K562 (cell line): ENCODE results near the gene PDE9A. TPM values are rescaled to one million over a fixed set of nuclear protein-coding genes. Genes with fewer than 3 reads are reported as not detected.

Source experiments
- ATAC-seq: fragments of 200-7000 bp; cut with Tn5 transposase; 3 replicates; pipeline ENCODE4 v1.9.1; 2020; ENCODE audit warnings: moderate library complexity
- BruUV-seq: library from RNA; stranded (reverse); fragments of 400-500 nt; replicated peaks from 2 replicates; lab custom pipeline; 2021; lab: Mats Ljungman, UMichigan
- CTCF ChIA-PET: fragments of 300-600 bp; formaldehyde crosslinking; extraction: SDS; loops from one replicate; lab custom pipeline; 2021; ENCODE audit warnings: low intra/inter-chr PET ratio; lab: Yijun Ruan, JAX
- POLR2A ChIA-PET: fragments of 300-600, 350-650 bp; sonication (Branson Sonifier 250); formaldehyde crosslinking; extraction: SDS; loops from one replicate; lab custom pipeline; 2021; ENCODE audit warnings: antibody characterized with exemption, inconsistent platforms; lab: Yijun Ruan, JAX
- DNase-seq, 4 experiments: peaks; one replicate each; pipeline versions ENCODE4 v3.0.0 to v3.0.0-alpha.2; 2011 to 2018; ENCODE audit warnings: low spot score in 3 of 4, mixed read lengths in 3 of 4; ENCODE audit errors: extremely low read depth in 1 of 4
- FAIRE-seq: peaks from 2 replicates; lab custom pipeline; 2011; peaks lifted over from hg19 to GRCh38; lab: Jason Lieb, UNC
- H2AFZ ChIP-seq: 2 replicates; pipeline ENCODE4 v1.6.0; 2011; ENCODE audit warnings: low read depth, low read length, control low read depth, inconsistent platforms
- H3K27ac ChIP-seq: fragments of 200-600 bp; 3 replicates; pipeline ENCODE4 v1.8.0; 2011; ENCODE audit warnings: low read depth, mild to moderate bottlenecking, control low read depth, inconsistent platforms, low read length, moderate library complexity, mixed read lengths; ENCODE audit errors: extremely low read depth
- H3K27me3 ChIP-seq, 2 experiments: fragments of 300-600 bp in 1 of 2; 2 replicates in 1 of 2; 3 replicates in 1 of 2; pipeline versions ENCODE4 v1.6.0 to v1.8.0; 2011; ENCODE audit warnings: inconsistent platforms in 2 of 2, low read length in 2 of 2, mild to moderate bottlenecking in 1 of 2, mixed read lengths in 1 of 2, moderate library complexity in 1 of 2; ENCODE audit not compliant: control insufficient read depth in 2 of 2, insufficient read depth in 2 of 2
- H3K36me3 ChIP-seq: fragments of 300-600 bp; 3 replicates; pipeline ENCODE4 v1.8.0; 2011; ENCODE audit warnings: mild to moderate bottlenecking, low read length, inconsistent platforms; ENCODE audit not compliant: control insufficient read depth, insufficient read depth
- H3K4me1 ChIP-seq, 2 experiments: fragments of 200-600 bp in 1 of 2; replicated peaks in 1 of 2; 2 replicates in 1 of 2; 3 replicates in 1 of 2; pipeline versions ENCODE4 v1.5.1 to v1.8.0; 2011; ENCODE audit warnings: inconsistent platforms in 2 of 2, low read length in 2 of 2, mild to moderate bottlenecking in 1 of 2, mixed read lengths in 1 of 2, moderate library complexity in 1 of 2; ENCODE audit not compliant: control insufficient read depth in 2 of 2, insufficient read depth in 2 of 2
- H3K4me2 ChIP-seq: 2 replicates; pipeline ENCODE4 v1.6.1; 2011; ENCODE audit warnings: low read length, control low read depth, inconsistent platforms, mixed read lengths; ENCODE audit not compliant: insufficient read depth
- H3K4me3 ChIP-seq: fragments of 200-600 bp; sonication (generic), shearing (Covaris generic); 2 replicates; pipeline ENCODE4 v1.5.1; 2016; ENCODE audit warnings: control low read depth, inconsistent platforms
- H3K79me2 ChIP-seq: fragments of 200-600 bp; 3 replicates; pipeline ENCODE4 v1.8.0; 2011; ENCODE audit warnings: low read length, inconsistent platforms; ENCODE audit not compliant: control insufficient read depth, insufficient read depth
- H3K9ac ChIP-seq, 2 experiments: 2 replicates each; pipeline versions ENCODE4 v1.6.0 to v1.6.1; 2011; ENCODE audit warnings: low read depth in 2 of 2, low read length in 2 of 2, control low read depth in 1 of 2, inconsistent platforms in 1 of 2, mild to moderate bottlenecking in 1 of 2, mixed read lengths in 1 of 2; ENCODE audit not compliant: insufficient read depth in 1 of 2
- H3K9me1 ChIP-seq: one replicate; pipeline ENCODE4 v1.6.0; 2011; ENCODE audit warnings: inconsistent platforms, mild to moderate bottlenecking, low read length, moderate library complexity; ENCODE audit not compliant: control insufficient read depth, insufficient read depth
- H3K9me3 ChIP-seq: replicated peaks from 2 replicates; pipeline ENCODE4 v1.5.1; 2011; ENCODE audit warnings: low read depth, low read length, inconsistent platforms; ENCODE audit not compliant: control insufficient read depth, insufficient read depth
- H4K20me1 ChIP-seq: replicated peaks from 2 replicates; pipeline ENCODE4 v1.6.1; 2011; ENCODE audit warnings: low read length, inconsistent platforms, mixed read lengths; ENCODE audit not compliant: control insufficient read depth, insufficient read depth
- HMG20B ChIP-seq: fragments of 250-450 bp; sonication (Bioruptor Pico); IDR thresholded peaks from 2 replicates; pipeline ENCODE4 v1.5.0; 2021; ENCODE audit warnings: mild to moderate bottlenecking
- LEF1 ChIP-seq: fragments of 450-650 bp; IDR thresholded peaks from 2 replicates; pipeline ENCODE4 v1.6.1; 2016; ENCODE audit warnings: mild to moderate bottlenecking
- MTF1 ChIP-seq: fragments of 250-450 bp; sonication (Bioruptor Pico); IDR thresholded peaks from 2 replicates; pipeline ENCODE4 v1.9.0; 2021; ENCODE audit warnings: moderate library complexity, mild to moderate bottlenecking, inconsistent platforms, borderline replicate concordance
- PURB ChIP-seq: sonication (generic); formaldehyde crosslinking; IDR thresholded peaks from 2 replicates; pipeline ENCODE4 v1.9.0; 2021; ENCODE audit warnings: low read depth, mild to moderate bottlenecking, missing genetic modification reagents
- SMARCA4 ChIP-seq: fragments of 450-650 bp; IDR thresholded peaks from 2 replicates; pipeline ENCODE4 v1.6.1; 2016
- WGBS: fragments of 100-300 bp; shearing (Covaris generic); methylation state at CpG from one replicate; pipeline ENCODE4 v1.1.6; 2016; ENCODE audit warnings: low coverage, mixed read lengths; ENCODE audit not compliant: insufficient coverage; ENCODE audit errors: missing lambda C conversion rate; 5-methylcytosine and 5-hydroxymethylcytosine counted together
- in situ Hi-C: fragments of 300-500 bp; cut with MboI; formaldehyde crosslinking; loops from 4 replicates; pipeline ENCODE4 v1.15.0; 2018; ENCODE audit warnings: inconsistent platforms, mixed read lengths
- intact Hi-C: fragments of 100-400 bp; cut with micrococcal nuclease; formaldehyde crosslinking; loops from 2 replicates; pipeline ENCODE4 v1.14.2; 2022
- polyA plus RNA-seq, 8 experiments: library from polyadenylated mRNA; depleted of rRNA in 4 of 8; stranded (reverse) in 5 of 8; unstranded in 3 of 8; fragments of >200 nt; fragmentation: Nextera tagmentation in 2 of 8; fragmentation: Illumina TruSeq in 1 of 8; extraction: Ambion mirVana in 2 of 8; extraction: Trizol in 1 of 8; gene quantifications; 2 replicates each; pipeline versions ENCODE4 v1.2.1 to v1.2.3, GENCODE V29; 2011 to 2014; ENCODE audit warnings: inconsistent platforms in 1 of 8, missing spikeins in 1 of 8
- total RNA-seq, 7 experiments: library from RNA; depleted of rRNA in 6 of 7; stranded (reverse); fragments of >200 nt in 6 of 7; fragmentation: Illumina TruSeq in 2 of 7; extraction: Trizol in 2 of 7; gene quantifications; 2 replicates each; pipeline versions ENCODE4 v1.2.1 to v1.2.3, GENCODE V29; 2011 to 2021; ENCODE audit warnings: low replicate concordance in 1 of 7
- TF ChIP-seq, protein P1 (sequence below): fragments of 250-450 bp; sonication (Bioruptor Pico); IDR thresholded peaks from 2 replicates; pipeline ENCODE4 v1.5.0; 2021
- TF ChIP-seq, protein P2 (sequence below), 2 experiments: fragments of 150-350 bp in 1 of 2; IDR thresholded peaks; 2 replicates each; pipeline ENCODE4 v1.6.1; 2012 to 2016; ENCODE audit warnings: low read depth in 2 of 2, low read length in 2 of 2, mild to moderate bottlenecking in 1 of 2, moderate library complexity in 1 of 2
- TF ChIP-seq, protein P3 (sequence below): sonication (generic); formaldehyde crosslinking; IDR thresholded peaks from 2 replicates; pipeline ENCODE4 v1.4.0; 2020; ENCODE audit warnings: mild to moderate bottlenecking, missing genetic modification reagents
- TF ChIP-seq, protein P4 (sequence below): fragments of 450-650 bp; conservative IDR thresholded peaks from 2 replicates; pipeline ENCODE4 v1.6.1; 2016; ENCODE audit warnings: missing genetic modification characterization, low read depth, mild to moderate bottlenecking, missing compliant biosample characterization, moderate library complexity

PDE9A gene
- total and polyA plus RNA-seq, 9 of the 15 experiments (the other 6 are each of a cell fraction or from before 2014, with no cell fraction given) = 0.07 to 0.27 TPM; not detected in 7

DNA sequence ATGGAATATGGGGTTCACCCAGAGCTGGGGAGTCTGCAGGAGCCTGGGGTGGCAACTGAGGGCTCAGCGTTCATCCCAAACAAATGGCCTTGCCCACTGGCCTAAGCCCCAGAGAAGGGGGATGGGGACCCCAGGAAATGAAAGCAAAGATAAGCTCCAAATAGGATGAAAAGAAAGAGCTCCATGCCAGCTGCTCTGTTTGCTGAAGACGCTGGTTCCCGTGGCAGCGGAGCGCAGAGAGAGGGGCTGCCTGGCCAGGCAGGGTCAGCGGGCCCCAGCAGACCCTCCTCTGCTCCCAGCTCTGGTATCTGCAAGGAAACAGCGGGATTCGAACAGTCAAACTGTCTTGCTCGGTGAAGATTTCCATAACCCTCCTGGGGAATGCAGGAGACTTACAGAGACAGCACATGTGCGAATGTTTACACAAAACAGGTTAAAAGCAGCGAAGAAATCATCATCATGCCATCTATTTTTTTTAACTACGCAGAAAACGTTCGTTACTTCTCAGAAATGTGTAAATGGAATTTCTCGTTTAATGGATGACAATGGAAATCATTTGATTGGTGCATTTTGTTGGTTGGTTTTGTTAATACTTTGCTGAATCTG lies 94.4 kb downstream of the PDE9A start:
- CTCF ChIA-PET = no interaction called here

More for the DNA sequence above, 94.4 kb downstream of the PDE9A start:
- POLR2A ChIA-PET = interaction anchor here (0.6 to 2.5 kb wide), 5 partner anchors 8 to 181 kb away, joined by 3 to 9 read pairs (median 4); no protein-coding TSS in a partner anchor
- FAIRE-seq (no peak), DNase-seq (no peak), ATAC-seq (no peak)
- H3K9me3 ChIP-seq = no peaks in the 10 kb centered on the region
- H3K4me1 ChIP-seq = 0 out of 5 replicates have a peak, but pooled peaks cover 0 to 3% of the 10 kb centered on the region in 2 experiments
- no peak overlapping the region for H3K4me3 ChIP-seq
- WGBS = 1% methylated on average over 15 of the region's 15 CpGs
- intact Hi-C loops = no loop called here
- H2AFZ ChIP-seq = no peak overlapping the region
- H3K27me3 ChIP-seq = peaks cover 75 to 82% of the 10 kb centered on the region in 2 experiments
- no peaks in the 10 kb centered on the region for H3K9me1 ChIP-seq
- TF ChIP-seq, protein P1, sequence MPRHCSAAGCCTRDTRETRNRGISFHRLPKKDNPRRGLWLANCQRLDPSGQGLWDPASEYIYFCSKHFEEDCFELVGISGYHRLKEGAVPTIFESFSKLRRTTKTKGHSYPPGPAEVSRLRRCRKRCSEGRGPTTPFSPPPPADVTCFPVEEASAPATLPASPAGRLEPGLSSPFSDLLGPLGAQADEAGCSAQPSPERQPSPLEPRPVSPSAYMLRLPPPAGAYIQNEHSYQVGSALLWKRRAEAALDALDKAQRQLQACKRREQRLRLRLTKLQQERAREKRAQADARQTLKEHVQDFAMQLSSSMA = no peak
- TF ChIP-seq LEF1 (no peak), MTF1 (no peak), SMARCA4 (no peak), HMG20B (CRISPR knock-in tag) (no peak), PURB (CRISPR knock-in tag) (no peak)
- TF ChIP-seq, protein P2, sequence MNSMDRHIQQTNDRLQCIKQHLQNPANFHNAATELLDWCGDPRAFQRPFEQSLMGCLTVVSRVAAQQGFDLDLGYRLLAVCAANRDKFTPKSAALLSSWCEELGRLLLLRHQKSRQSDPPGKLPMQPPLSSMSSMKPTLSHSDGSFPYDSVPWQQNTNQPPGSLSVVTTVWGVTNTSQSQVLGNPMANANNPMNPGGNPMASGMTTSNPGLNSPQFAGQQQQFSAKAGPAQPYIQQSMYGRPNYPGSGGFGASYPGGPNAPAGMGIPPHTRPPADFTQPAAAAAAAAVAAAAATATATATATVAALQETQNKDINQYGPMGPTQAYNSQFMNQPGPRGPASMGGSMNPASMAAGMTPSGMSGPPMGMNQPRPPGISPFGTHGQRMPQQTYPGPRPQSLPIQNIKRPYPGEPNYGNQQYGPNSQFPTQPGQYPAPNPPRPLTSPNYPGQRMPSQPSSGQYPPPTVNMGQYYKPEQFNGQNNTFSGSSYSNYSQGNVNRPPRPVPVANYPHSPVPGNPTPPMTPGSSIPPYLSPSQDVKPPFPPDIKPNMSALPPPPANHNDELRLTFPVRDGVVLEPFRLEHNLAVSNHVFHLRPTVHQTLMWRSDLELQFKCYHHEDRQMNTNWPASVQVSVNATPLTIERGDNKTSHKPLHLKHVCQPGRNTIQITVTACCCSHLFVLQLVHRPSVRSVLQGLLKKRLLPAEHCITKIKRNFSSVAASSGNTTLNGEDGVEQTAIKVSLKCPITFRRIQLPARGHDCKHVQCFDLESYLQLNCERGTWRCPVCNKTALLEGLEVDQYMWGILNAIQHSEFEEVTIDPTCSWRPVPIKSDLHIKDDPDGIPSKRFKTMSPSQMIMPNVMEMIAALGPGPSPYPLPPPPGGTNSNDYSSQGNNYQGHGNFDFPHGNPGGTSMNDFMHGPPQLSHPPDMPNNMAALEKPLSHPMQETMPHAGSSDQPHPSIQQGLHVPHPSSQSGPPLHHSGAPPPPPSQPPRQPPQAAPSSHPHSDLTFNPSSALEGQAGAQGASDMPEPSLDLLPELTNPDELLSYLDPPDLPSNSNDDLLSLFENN (IDR thresholded peaks at IDR 0.05; ENCODE audit: low read depth in 2 of 2, low read length in 2 of 2) = no peak
- TF ChIP-seq, protein P3, sequence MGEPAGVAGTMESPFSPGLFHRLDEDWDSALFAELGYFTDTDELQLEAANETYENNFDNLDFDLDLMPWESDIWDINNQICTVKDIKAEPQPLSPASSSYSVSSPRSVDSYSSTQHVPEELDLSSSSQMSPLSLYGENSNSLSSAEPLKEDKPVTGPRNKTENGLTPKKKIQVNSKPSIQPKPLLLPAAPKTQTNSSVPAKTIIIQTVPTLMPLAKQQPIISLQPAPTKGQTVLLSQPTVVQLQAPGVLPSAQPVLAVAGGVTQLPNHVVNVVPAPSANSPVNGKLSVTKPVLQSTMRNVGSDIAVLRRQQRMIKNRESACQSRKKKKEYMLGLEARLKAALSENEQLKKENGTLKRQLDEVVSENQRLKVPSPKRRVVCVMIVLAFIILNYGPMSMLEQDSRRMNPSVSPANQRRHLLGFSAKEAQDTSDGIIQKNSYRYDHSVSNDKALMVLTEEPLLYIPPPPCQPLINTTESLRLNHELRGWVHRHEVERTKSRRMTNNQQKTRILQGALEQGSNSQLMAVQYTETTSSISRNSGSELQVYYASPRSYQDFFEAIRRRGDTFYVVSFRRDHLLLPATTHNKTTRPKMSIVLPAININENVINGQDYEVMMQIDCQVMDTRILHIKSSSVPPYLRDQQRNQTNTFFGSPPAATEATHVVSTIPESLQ = no peak
- TF ChIP-seq, protein P4, sequence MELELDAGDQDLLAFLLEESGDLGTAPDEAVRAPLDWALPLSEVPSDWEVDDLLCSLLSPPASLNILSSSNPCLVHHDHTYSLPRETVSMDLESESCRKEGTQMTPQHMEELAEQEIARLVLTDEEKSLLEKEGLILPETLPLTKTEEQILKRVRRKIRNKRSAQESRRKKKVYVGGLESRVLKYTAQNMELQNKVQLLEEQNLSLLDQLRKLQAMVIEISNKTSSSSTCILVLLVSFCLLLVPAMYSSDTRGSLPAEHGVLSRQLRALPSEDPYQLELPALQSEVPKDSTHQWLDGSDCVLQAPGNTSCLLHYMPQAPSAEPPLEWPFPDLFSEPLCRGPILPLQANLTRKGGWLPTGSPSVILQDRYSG (tag) = no peak
- TF ChIP-seq, all 486 proteins: peak for 0
- Histone ChIP-seq H3K4me2 (no peak overlapping the region), H3K36me3 (no peaks in the 10 kb centered on the region), H3K79me2 (no peaks in the 10 kb centered on the region), H3K9ac (no peak overlapping the region), H4K20me1 (0 out of 2 replicates have a peak, but pooled peaks cover 5% of the 10 kb centered on the region), H3K27ac (no peak overlapping the region)
- in situ Hi-C loops = no loop called here
- BruUV-seq = no TSS peak
